ENCODE measurements around the gene C12orf57. TPM values are rescaled to one million over a fixed set of nuclear protein-coding genes. Genes with fewer than 3 reads are reported as not detected.

C12orf57 gene
- total RNA-seq, 1 donor from 2014 or later, result 236 TPM

DNA sequence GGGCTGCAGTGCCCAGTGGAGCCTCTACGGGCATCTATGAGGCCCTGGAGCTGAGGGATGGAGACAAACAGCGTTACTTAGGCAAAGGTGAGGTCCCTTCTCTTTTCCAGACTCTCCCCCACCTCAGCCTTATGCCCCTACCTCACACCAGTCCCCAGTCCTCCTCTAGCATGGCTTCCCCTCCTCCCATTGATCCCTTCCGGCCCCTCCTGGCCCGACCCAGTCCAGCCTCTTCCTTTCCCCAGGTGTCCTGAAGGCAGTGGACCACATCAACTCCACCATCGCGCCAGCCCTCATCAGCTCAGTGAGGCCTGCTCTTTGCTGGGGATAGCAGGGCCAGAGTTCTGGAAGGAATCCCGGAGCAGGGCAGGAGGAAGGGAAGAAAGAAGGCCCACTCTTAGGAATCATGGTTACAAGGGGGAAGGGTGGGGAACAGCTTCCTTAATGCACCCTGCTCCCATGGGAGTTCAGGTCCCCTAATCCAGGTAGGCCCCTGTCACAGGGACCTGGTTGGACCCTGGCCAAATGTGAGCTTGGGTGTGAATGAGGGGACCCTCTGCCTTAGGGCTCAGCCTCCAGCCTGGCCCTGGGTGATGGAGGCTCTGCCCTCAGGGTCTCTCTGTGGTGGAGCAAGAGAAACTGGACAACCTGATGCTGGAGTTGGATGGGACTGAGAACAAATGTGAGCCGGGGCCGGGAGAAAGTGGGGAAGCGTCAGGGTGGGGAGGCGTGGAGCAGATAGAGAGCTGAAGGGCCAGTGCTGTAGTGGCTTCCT lies 27.2 kb upstream of the C12orf57 start:
- no peaks in the 10 kb centered on the region for H3K36me3 ChIP-seq (ENCODE audit: control insufficient read depth, insufficient read depth, low read length)
- no peaks in the 10 kb centered on the region for H3K27me3 ChIP-seq (ENCODE audit: control insufficient read depth, insufficient read depth, low read length)
- TF ChIP-seq, protein P1, sequence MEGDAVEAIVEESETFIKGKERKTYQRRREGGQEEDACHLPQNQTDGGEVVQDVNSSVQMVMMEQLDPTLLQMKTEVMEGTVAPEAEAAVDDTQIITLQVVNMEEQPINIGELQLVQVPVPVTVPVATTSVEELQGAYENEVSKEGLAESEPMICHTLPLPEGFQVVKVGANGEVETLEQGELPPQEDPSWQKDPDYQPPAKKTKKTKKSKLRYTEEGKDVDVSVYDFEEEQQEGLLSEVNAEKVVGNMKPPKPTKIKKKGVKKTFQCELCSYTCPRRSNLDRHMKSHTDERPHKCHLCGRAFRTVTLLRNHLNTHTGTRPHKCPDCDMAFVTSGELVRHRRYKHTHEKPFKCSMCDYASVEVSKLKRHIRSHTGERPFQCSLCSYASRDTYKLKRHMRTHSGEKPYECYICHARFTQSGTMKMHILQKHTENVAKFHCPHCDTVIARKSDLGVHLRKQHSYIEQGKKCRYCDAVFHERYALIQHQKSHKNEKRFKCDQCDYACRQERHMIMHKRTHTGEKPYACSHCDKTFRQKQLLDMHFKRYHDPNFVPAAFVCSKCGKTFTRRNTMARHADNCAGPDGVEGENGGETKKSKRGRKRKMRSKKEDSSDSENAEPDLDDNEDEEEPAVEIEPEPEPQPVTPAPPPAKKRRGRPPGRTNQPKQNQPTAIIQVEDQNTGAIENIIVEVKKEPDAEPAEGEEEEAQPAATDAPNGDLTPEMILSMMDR (IDR thresholded peaks at IDR 0.05; ENCODE audit: insufficient read depth, low read length, poor library complexity, severe bottlenecking), result no peak

DNA sequence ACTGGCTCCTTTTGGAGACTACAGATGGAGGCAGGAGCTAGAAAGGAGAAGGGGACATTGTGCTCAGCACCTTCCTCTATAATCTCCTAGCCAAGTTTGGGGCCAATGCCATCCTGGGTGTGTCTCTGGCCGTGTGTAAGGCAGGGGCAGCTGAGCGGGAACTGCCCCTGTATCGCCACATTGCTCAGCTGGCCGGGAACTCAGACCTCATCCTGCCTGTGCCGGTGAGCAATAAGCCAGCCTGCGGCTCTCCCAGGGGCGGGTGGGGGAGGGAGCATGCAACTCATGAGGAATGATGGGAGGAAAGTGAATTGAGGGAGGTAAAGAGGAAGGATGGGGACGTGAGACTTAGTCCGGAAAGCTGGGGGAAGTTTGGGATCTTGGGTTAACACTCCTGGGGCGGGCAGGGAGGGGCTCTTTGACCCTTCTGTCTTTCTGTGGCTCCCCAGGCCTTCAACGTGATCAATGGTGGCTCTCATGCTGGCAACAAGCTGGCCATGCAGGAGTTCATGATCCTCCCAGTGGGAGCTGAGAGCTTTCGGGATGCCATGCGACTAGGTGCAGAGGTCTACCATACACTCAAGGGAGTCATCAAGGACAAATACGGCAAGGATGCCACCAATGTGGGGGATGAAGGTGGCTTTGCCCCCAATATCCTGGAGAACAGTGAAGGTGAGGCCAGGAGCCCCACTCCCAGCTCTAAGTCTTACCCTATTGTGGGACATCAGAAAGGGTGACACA lies 26.2 kb upstream of the C12orf57 start:
- Histone ChIP-seq H3K36me3 (ENCODE audit: control insufficient read depth, insufficient read depth, low read length) (no peaks in the 10 kb centered on the region), H3K4me3 (ENCODE audit: low read depth, low read length) (no peak overlapping the region), H3K27me3 (ENCODE audit: control insufficient read depth, insufficient read depth, low read length) (no peaks in the 10 kb centered on the region)
- TF ChIP-seq, protein P1 (IDR thresholded peaks at IDR 0.05; ENCODE audit: insufficient read depth, low read length, poor library complexity, severe bottlenecking), result no peak
- no peak for DNase-seq (ENCODE audit: low read depth)

More for the DNA sequence above, 27.2 kb upstream of the C12orf57 start:
- no peak for DNase-seq (ENCODE audit: low read depth)
- H3K4me3 ChIP-seq (ENCODE audit: low read depth, low read length), result no peak overlapping the region

DNA sequence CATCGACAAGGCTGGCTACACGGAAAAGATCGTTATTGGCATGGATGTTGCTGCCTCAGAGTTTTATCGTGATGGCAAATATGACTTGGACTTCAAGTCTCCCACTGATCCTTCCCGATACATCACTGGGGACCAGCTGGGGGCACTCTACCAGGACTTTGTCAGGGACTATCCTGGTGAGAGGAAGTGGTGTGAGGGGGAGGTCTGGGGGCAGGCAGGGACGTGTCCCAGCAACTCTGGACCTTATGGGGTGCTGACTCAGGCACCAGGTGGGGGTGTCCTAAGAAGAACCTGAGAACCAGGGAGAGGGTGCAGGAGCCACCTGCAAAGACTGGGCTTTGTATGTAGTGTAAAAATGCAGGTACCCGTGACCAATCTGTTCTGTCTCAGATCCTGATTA lies 24.2 kb upstream of the C12orf57 start:
- Histone ChIP-seq H3K36me3 (ENCODE audit: control insufficient read depth, insufficient read depth, low read length) (no peaks in the 10 kb centered on the region), H3K4me3 (ENCODE audit: low read depth, low read length) (no peak overlapping the region), H3K27me3 (ENCODE audit: control insufficient read depth, insufficient read depth, low read length) (no peaks in the 10 kb centered on the region)
- no peak for DNase-seq (ENCODE audit: low read depth)
- TF ChIP-seq, protein P1 (IDR thresholded peaks at IDR 0.05; ENCODE audit: insufficient read depth, low read length, poor library complexity, severe bottlenecking), result no peak

DNA sequence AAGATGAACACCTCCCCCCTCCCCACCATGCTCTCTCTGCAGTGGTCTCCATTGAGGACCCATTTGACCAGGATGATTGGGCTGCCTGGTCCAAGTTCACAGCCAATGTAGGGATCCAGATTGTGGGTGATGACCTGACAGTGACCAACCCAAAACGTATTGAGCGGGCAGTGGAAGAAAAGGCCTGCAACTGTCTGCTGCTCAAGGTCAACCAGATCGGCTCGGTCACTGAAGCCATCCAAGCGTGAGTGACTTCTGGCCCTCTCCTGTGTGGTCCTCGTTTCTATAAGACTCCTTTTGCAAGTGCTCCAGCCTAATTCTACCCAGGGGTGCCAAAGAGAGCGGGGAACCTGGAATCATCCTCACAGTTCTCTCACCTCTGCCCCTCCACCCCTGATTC lies 22.3 kb upstream of the C12orf57 start:
- no peaks in the 10 kb centered on the region for H3K27me3 ChIP-seq (ENCODE audit: control insufficient read depth, insufficient read depth, low read length)
- DNase-seq (ENCODE audit: low read depth), result no peak
- H3K36me3 ChIP-seq (ENCODE audit: control insufficient read depth, insufficient read depth, low read length), result no peaks in the 10 kb centered on the region
- no peak overlapping the region for H3K4me3 ChIP-seq (ENCODE audit: low read depth, low read length)
- TF ChIP-seq, protein P1 (IDR thresholded peaks at IDR 0.05; ENCODE audit: insufficient read depth, low read length, poor library complexity, severe bottlenecking), result no peak

DNA sequence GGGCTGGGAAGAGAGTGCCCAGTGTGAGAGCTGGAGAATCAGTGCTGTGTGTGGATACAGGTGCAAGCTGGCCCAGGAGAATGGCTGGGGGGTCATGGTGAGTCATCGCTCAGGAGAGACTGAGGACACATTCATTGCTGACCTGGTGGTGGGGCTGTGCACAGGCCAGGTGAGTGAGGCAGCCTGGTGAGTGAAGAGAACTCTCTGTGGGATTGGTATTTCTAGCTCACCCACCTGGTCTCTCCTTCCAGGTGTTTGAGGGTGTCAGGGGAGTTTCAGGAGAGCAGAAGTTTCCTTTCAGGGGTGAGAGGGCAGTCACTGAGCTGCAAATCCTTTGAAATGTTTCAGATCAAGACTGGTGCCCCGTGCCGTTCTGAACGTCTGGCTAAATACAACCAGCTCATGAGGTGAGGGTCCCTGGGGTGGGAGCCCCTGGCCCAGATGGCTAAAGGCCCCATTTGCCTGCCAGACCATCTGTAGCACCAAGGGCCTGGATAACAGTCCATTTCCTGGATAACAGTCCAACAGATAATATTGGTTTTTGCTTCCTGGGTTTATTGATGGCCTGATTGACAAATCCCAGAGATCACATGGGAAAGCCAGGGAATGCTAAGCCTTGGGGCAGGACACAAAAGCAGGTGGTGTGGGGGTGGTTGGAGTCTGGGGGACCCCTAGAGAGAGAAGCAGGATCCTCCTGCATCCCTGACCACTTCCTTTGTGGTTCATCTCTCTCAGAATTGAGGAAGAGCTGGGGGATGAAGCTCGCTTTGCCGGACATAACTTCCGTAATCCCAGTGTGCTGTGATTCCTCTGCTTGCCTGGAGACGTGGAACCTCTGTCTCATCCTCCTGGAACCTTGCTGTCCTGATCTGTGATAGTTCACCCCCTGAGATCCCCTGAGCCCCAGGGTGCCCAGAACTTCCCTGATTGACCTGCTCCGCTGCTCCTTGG lies 21.6 kb upstream of the C12orf57 start:
- no peak overlapping the region for H3K4me3 ChIP-seq (ENCODE audit: low read depth, low read length)
- no peak for DNase-seq (ENCODE audit: low read depth)
- H3K36me3 ChIP-seq (ENCODE audit: control insufficient read depth, insufficient read depth, low read length), result no peaks in the 10 kb centered on the region
- TF ChIP-seq, protein P1 (IDR thresholded peaks at IDR 0.05; ENCODE audit: insufficient read depth, low read length, poor library complexity, severe bottlenecking), result no peak
- no peaks in the 10 kb centered on the region for H3K27me3 ChIP-seq (ENCODE audit: control insufficient read depth, insufficient read depth, low read length)
